Thyroid gland (tissue), 4 donors: ENCODE data around the gene HAUS3. TPM values are rescaled to one million over a fixed set of nuclear protein-coding genes. Genes with fewer than 3 reads are reported as not detected.
A peak's percentile ranks its signal among the peaks of the same experiment; 100 is the strongest.

Experiments used
- DNase-seq, 2 donors: peaks; one replicate each; pipeline ENCODE4 v3.0.0-alpha.2; 2019
- H3K27ac ChIP-seq, 3 donors: fragments of 200-600 bp; sonication (generic); 1 replicate in 2 of 3; 2 replicates in 1 of 3; pipeline ENCODE4 v1.5.1; 2016 to 2019; ENCODE audit warnings: mild to moderate bottlenecking in 1 of 3, moderate library complexity in 1 of 3
- H3K27me3 ChIP-seq: fragments of 200-600 bp; sonication (generic); one replicate; pipeline ENCODE4 v1.5.1; 2019
- H3K36me3 ChIP-seq, 2 donors: fragments of 200-600 bp; sonication (generic); one replicate each; pipeline ENCODE4 v1.5.1; 2016 to 2019
- H3K4me1 ChIP-seq, 2 donors: fragments of 200-600 bp; sonication (generic); one replicate each; pipeline ENCODE4 v1.5.1; 2017 to 2019
- H3K4me3 ChIP-seq, 3 donors: fragments of 200-600 bp; sonication (generic); replicated peaks in 1 of 3; 1 replicate in 2 of 3; 2 replicates in 1 of 3; pipeline ENCODE4 v1.5.1; 2016; ENCODE audit warnings: mild to moderate bottlenecking in 1 of 3
- H3K9me3 ChIP-seq: fragments of 200-600 bp; sonication (generic); one replicate; pipeline ENCODE4 v1.5.1; 2017
- CTCF ChIP-seq, 6 experiments: fragments of 200-600 bp in 3 of 6; fragments of 450-650 bp in 3 of 6; sonication (generic) in 3 of 6; IDR thresholded peaks; one replicate each; pipeline ENCODE4 v1.5.1; 2016 to 2019; ENCODE audit warnings: antibody characterized with exemption in 6 of 6, mild to moderate bottlenecking in 2 of 6, inconsistent platforms in 1 of 6, moderate library complexity in 1 of 6
- POLR2A ChIP-seq, 2 donors: fragments of 450-650 bp; IDR thresholded peaks; one replicate each; pipeline ENCODE4 v1.6.1; 2017; ENCODE audit warnings: antibody characterized with exemption in 2 of 2, mild to moderate bottlenecking in 2 of 2, moderate library complexity in 1 of 2
- WGBS, 2 donors: methylation state at CpG; one replicate each; pipeline ENCODE4 v1.1.5; 2017; 5-methylcytosine and 5-hydroxymethylcytosine counted together
- intact Hi-C: fragments of 100-400 bp; cut with DNase I; formaldehyde crosslinking; loops from one replicate; pipeline ENCODE4 v1.15.1; 2023
- total RNA-seq, 4 donors: library from RNA; depleted of rRNA; stranded (reverse); fragments of >200 nt; gene quantifications; one replicate each; pipeline ENCODE4 v1.2.3, GENCODE V29; 2016

The HAUS3 gene
- total RNA-seq, 4 donors from 2014 or later: 13.0 to 30.0 (median 17.0) TPM

GRCh38 chr4:2261110-2261852, 19.4 kb upstream of the HAUS3 start:
- 0% methylated on average over 13 of the region's 91 CpGs; no CpG with 5 or more reads in 1 of the 2 donors for WGBS, 2 donors
- Histone ChIP-seq H3K9me3 (no peaks in the 10 kb centered on the region), H3K4me1 (peaks cover 66 to 70% of the 10 kb centered on the region in 2 donors), H3K36me3 (peaks cover 3 to 5% of the 10 kb centered on the region in 2 donors), H3K27ac (peak overlapping the region; percentile 91 to 96 (median 91)), H3K4me3 (peak overlapping the region; percentile 69 to 92 (median 82)), H3K27me3 (no peaks in the 10 kb centered on the region)
- DNase-seq: peak; percentile 56 to 57
- TF ChIP-seq POLR2A (IDR thresholded peaks at IDR 0.05) (peak in 1 of 2 donors; percentile 15), CTCF (IDR thresholded peaks at IDR 0.05) (no peak)
- intact Hi-C loops: loop anchor here (5.0 kb wide), 1 partner anchor 156 kb away; the partner anchor contains the start of genes CFAP99 and ZFYVE28

- Histone ChIP-seq H3K4me3 (peak overlapping the region; percentile 69 to 92 (median 82)), H3K9me3 (no peaks in the 10 kb centered on the region), H3K27ac (peak overlapping the region; percentile 91 to 96 (median 91)), H3K4me1 (peaks cover 68 to 70% of the 10 kb centered on the region in 2 donors), H3K27me3 (no peaks in the 10 kb centered on the region), H3K36me3 (peaks cover 3 to 5% of the 10 kb centered on the region in 2 donors)
- intact Hi-C loops: loop anchor here (5.0 kb wide), 1 partner anchor 157 kb away; the partner anchor contains the start of genes CFAP99 and ZFYVE28
- peak in 1 of 2 donors; percentile 28 for DNase-seq
- TF ChIP-seq POLR2A (IDR thresholded peaks at IDR 0.05): no peak
- WGBS, 2 donors: 19 to 22% methylated on average over 9 to 15 of the region's 23 CpGs
These were observed 18.6 kb upstream of the HAUS3 start for GRCh38 chr4:2260344-2261109.

- peak overlapping the region; percentile 91 to 96 (median 91) for H3K27ac ChIP-seq
- 71 to 77% methylated on average over 7 to 12 of the region's 15 CpGs for WGBS, 2 donors
- intact Hi-C loops: loop anchor here (5.0 kb wide), 1 partner anchor 158 kb away; the partner anchor contains the start of genes CFAP99 and ZFYVE28
- H3K9me3 ChIP-seq: no peaks in the 10 kb centered on the region
- H3K27me3 ChIP-seq: no peaks in the 10 kb centered on the region
- peaks cover 73 to 75% of the 10 kb centered on the region in 2 donors for H3K4me1 ChIP-seq
- DNase-seq: peak in 1 of 2 donors; percentile 2
- peaks cover 5% of the 10 kb centered on the region in 2 donors for H3K36me3 ChIP-seq
- peak overlapping the region in 1 of 3 donors; percentile 14 for H3K4me3 ChIP-seq
- no peak for TF ChIP-seq CTCF (IDR thresholded peaks at IDR 0.05)
These were observed 17.8 kb upstream of the HAUS3 start for GRCh38 chr4:2259541-2260343.

- Histone ChIP-seq H3K4me3 (no peak overlapping the region), H3K9me3 (no peaks in the 10 kb centered on the region), H3K36me3 (peaks cover 7 to 11% of the 10 kb centered on the region in 2 donors), H3K4me1 (peaks cover 75 to 76% of the 10 kb centered on the region in 2 donors), H3K27ac (peak overlapping the region in 2 of 3 donors; percentile 91 to 96), H3K27me3 (no peaks in the 10 kb centered on the region)
- intact Hi-C loops: no loop called here
- TF ChIP-seq POLR2A (IDR thresholded peaks at IDR 0.05) (no peak), CTCF (IDR thresholded peaks at IDR 0.05) (no peak)
- 74 to 81% methylated on average over 6 of the region's 13 CpGs for WGBS, 2 donors
- peak in 1 of 2 donors; percentile 6 for DNase-seq
These were observed 17.2 kb upstream of the HAUS3 start for GRCh38 chr4:2259036-2259540.
